GM12878 (cell line): ENCODE results near the gene HADHA. TPM values are rescaled to one million over a fixed set of nuclear protein-coding genes. Genes with fewer than 3 reads are reported as not detected.
"Not testable (repeated sequence)": the region's sequence is repeated elsewhere in the genome, so short reads cannot be mapped to it uniquely, and the experiment has no call there.

ENCODE experiments used
- ATAC-seq: fragments of 200-7000 bp; cut with Tn5 transposase; 3 replicates; pipeline ENCODE4 v1.9.1; 2020; ENCODE audit warnings: mild to moderate bottlenecking, moderate library complexity
- BruUV-seq: library from RNA; stranded (reverse); fragments of 400-500 nt; replicated peaks from 2 replicates; lab custom pipeline; 2021; lab: Mats Ljungman, UMichigan
- CTCF ChIA-PET: fragments of 300-600 bp; sonication (Branson Sonifier 250); formaldehyde crosslinking; extraction: SDS; loops from one replicate; lab custom pipeline; 2021; ENCODE audit warnings: inconsistent platforms; lab: Yijun Ruan, JAX
- POLR2A ChIA-PET: fragments of 350-600 bp; formaldehyde crosslinking; extraction: SDS; loops from one replicate; lab custom pipeline; 2021; ENCODE audit warnings: inconsistent platforms; lab: Charles Lee
- RAD21 ChIA-PET: fragments of 300-600 bp; sonication (Branson Sonifier 250); formaldehyde crosslinking; loops from one replicate; lab custom pipeline; 2023; ENCODE audit warnings: antibody characterized with exemption; ENCODE audit not compliant: unreplicated experiment; lab: Charles Lee
- SMC1A ChIA-PET: fragments of 300-600 bp; sonication (Branson Sonifier 250); formaldehyde crosslinking; loops from one replicate; lab custom pipeline; 2023; ENCODE audit not compliant: unreplicated experiment, uncharacterized antibody; lab: Charles Lee
- DNase-seq: peaks from one replicate; pipeline ENCODE4 v3.0.0-alpha.2; 2011; ENCODE audit warnings: low read depth, low spot score
- FAIRE-seq: peaks from 3 replicates; lab custom pipeline; 2011; peaks lifted over from hg19 to GRCh38; lab: Jason Lieb, UNC
- H2AFZ ChIP-seq: 2 replicates; pipeline ENCODE4 v1.6.0; 2011; ENCODE audit warnings: low read depth, low read length, control low read depth; ENCODE audit not compliant: control insufficient read depth
- H3K27ac ChIP-seq: 2 replicates; pipeline ENCODE4 v1.5.1; 2011; ENCODE audit warnings: control low read depth; ENCODE audit not compliant: control insufficient read depth, insufficient read depth
- H3K27me3 ChIP-seq, 2 experiments: replicated peaks in 1 of 2; 2 replicates each; pipeline versions ENCODE4 v1.6.0 to v1.6.1; 2011; ENCODE audit warnings: low read length in 1 of 2; ENCODE audit not compliant: control insufficient read depth in 2 of 2, insufficient read depth in 2 of 2
- H3K36me3 ChIP-seq, 2 experiments: 2 replicates each; pipeline ENCODE4 v1.5.1; 2011; ENCODE audit warnings: low read length in 1 of 2; ENCODE audit not compliant: control insufficient read depth in 2 of 2, insufficient read depth in 2 of 2
- H3K4me1 ChIP-seq: 2 replicates; pipeline ENCODE4 v1.6.1; 2011; ENCODE audit warnings: mild to moderate bottlenecking, low read length, moderate library complexity, mixed read lengths; ENCODE audit not compliant: control insufficient read depth, insufficient read depth
- H3K4me2 ChIP-seq: 2 replicates; pipeline ENCODE4 v1.6.0; 2011; ENCODE audit warnings: control low read depth; ENCODE audit not compliant: control insufficient read depth, insufficient read depth
- H3K4me3 ChIP-seq: fragments of 200-600 bp; sonication (generic); 2 replicates; pipeline ENCODE4 v1.5.1; 2016
- H3K79me2 ChIP-seq: 2 replicates; pipeline ENCODE4 v1.6.0; 2011; ENCODE audit warnings: low read length; ENCODE audit not compliant: control insufficient read depth, insufficient read depth
- H3K9ac ChIP-seq: 2 replicates; pipeline ENCODE4 v1.8.0; 2011; ENCODE audit warnings: low read length, control low read depth, mixed read lengths; ENCODE audit not compliant: control insufficient read depth, insufficient read depth
- H3K9me3 ChIP-seq: replicated peaks from 3 replicates; pipeline ENCODE4 v1.5.1; 2011; ENCODE audit warnings: mild to moderate bottlenecking, low read length; ENCODE audit not compliant: control insufficient read depth, insufficient read depth
- H4K20me1 ChIP-seq: 2 replicates; pipeline ENCODE4 v1.6.0; 2011; ENCODE audit not compliant: control insufficient read depth, insufficient read depth
- NR2C1 ChIP-seq: fragments of 450-650 bp; IDR thresholded peaks from 2 replicates; pipeline ENCODE4 v1.6.1; 2017; ENCODE audit warnings: antibody characterized with exemption, mild to moderate bottlenecking, moderate library complexity
- ZNF687 ChIP-seq: fragments of 450-650 bp; IDR thresholded peaks from 2 replicates; pipeline ENCODE4 v1.6.1; 2017; ENCODE audit warnings: mild to moderate bottlenecking, moderate library complexity
- WGBS: methylation state at CpG from one replicate; pipeline ENCODE4 v1.1.6; 2016; ENCODE audit warnings: low lambda C conversion rate; ENCODE audit not compliant: insufficient replicate concordance, insufficient coverage; ENCODE audit errors: missing lambda C conversion rate; 5-methylcytosine and 5-hydroxymethylcytosine counted together
- in situ Hi-C: fragments of 300-500 bp; cut with MboI; formaldehyde crosslinking; loops from 9 replicates; pipeline ENCODE4 v1.14.3; 2018; ENCODE audit warnings: mixed read lengths
- intact Hi-C: fragments of 100-400 bp; cut with micrococcal nuclease; formaldehyde crosslinking; loops from one replicate; pipeline ENCODE4 v1.14.2; 2022; ENCODE audit not compliant: unreplicated experiment
- polyA plus RNA-seq, 11 experiments: library from polyadenylated mRNA; depleted of rRNA in 4 of 11; unstranded in 6 of 11; stranded (reverse) in 5 of 11; fragments of >200 nt; fragmentation: Nextera tagmentation in 4 of 11; fragmentation: Illumina TruSeq in 1 of 11; extraction: Ambion mirVana in 4 of 11; extraction: Trizol in 1 of 11; gene quantifications; 1 replicate in 1 of 11; 2 replicates in 10 of 11; pipeline versions ENCODE4 v1.2.1 to v1.2.3, GENCODE V29; 2011 to 2016; ENCODE audit warnings: inconsistent platforms in 2 of 11, missing spikeins in 2 of 11, low read depth in 1 of 11
- total RNA-seq, 4 experiments: library from RNA; depleted of rRNA in 3 of 4; stranded (reverse); fragments of >200 nt in 3 of 4; fragmentation: Illumina TruSeq in 1 of 4; extraction: Trizol in 1 of 4; gene quantifications; 2 replicates each; pipeline versions ENCODE4 v1.2.1 to v1.2.3, GENCODE V29; 2013 to 2021

Gene HADHA
- total and polyA plus RNA-seq, 10 of the 15 experiments (the other 5 are each of a cell fraction or from before 2014, with no cell fraction given) = 109 to 207 (median 165) TPM

GRCh38 chr2:26268213-26268612 lies 23.8 kb upstream of the HADHA start (continued):
- TF ChIP-seq ZNF687 = no peak
- TF ChIP-seq NR2C1 = no peak

GRCh38 chr2:26258836-26259235 lies 14.4 kb upstream of the HADHA start:
- H3K27ac ChIP-seq, H3K27me3 ChIP-seq, DNase-seq, intact Hi-C loops, in situ Hi-C loops, H2AFZ ChIP-seq, BruUV-seq, ATAC-seq, CTCF ChIA-PET, H3K4me2 ChIP-seq, H3K4me3 ChIP-seq, H3K9me3 ChIP-seq, FAIRE-seq, H3K36me3 ChIP-seq, H3K4me1 ChIP-seq, H3K79me2 ChIP-seq, H4K20me1 ChIP-seq, H3K9ac ChIP-seq, POLR2A ChIA-PET: not testable (repeated sequence)
- ChIA-PET SMC1A (interaction anchor here (2.4 kb wide), 1 partner anchor 13 kb away, joined by 7 read pairs; no protein-coding TSS in a partner anchor), RAD21 (interaction anchor here (0.6 kb wide), 1 partner anchor 66 kb away, joined by 4 read pairs; no protein-coding TSS in a partner anchor)
- WGBS = 80% methylated on average over 8 of the region's 8 CpGs
